Calu3 (cell line): ENCODE results near the gene SMYD4. TPM values are rescaled to one million over a fixed set of nuclear protein-coding genes. Genes with fewer than 3 reads are reported as not detected.

ENCODE experiments used
- BruUV-seq: library from RNA; stranded (reverse); fragments of 400-500 nt; replicated peaks from 2 replicates; lab custom pipeline; 2021; lab: Mats Ljungman, UMichigan
- CTCF ChIA-PET: fragments of 300-600 bp; sonication (Branson Sonifier 250); formaldehyde crosslinking; loops from one replicate; lab custom pipeline; 2022; ENCODE audit warnings: antibody characterized with exemption; lab: Charles Lee
- DNase-seq: peaks from one replicate; pipeline ENCODE4 v3.0.0; 2022
- H3K27ac Mint-ChIP-seq: one replicate; pipeline ENCODE4 v1.8.0; 2022; ENCODE audit warnings: mixed read lengths; ENCODE audit not compliant: unreplicated experiment
- H3K27me3 Mint-ChIP-seq: one replicate; pipeline ENCODE4 v1.8.0; 2022; ENCODE audit warnings: mixed read lengths; ENCODE audit not compliant: unreplicated experiment
- H3K36me3 Mint-ChIP-seq: one replicate; pipeline ENCODE4 v1.8.0; 2022; ENCODE audit warnings: mild to moderate bottlenecking, moderate library complexity, mixed read lengths; ENCODE audit not compliant: insufficient read depth, unreplicated experiment
- H3K4me1 Mint-ChIP-seq: one replicate; pipeline ENCODE4 v1.8.0; 2022; ENCODE audit warnings: mild to moderate bottlenecking, low read depth, mixed read lengths; ENCODE audit not compliant: unreplicated experiment
- H3K4me3 Mint-ChIP-seq: one replicate; pipeline ENCODE4 v1.8.0; 2022; ENCODE audit warnings: mild to moderate bottlenecking, low read depth, moderate library complexity, mixed read lengths; ENCODE audit not compliant: unreplicated experiment
- H3K9me3 Mint-ChIP-seq: one replicate; pipeline ENCODE4 v1.8.0; 2022; ENCODE audit warnings: low read depth, mixed read lengths; ENCODE audit not compliant: unreplicated experiment
- intact Hi-C: fragments of 100-400 bp; cut with micrococcal nuclease; formaldehyde crosslinking; loops from one replicate; pipeline ENCODE4 v1.10.0; 2022; ENCODE audit not compliant: unreplicated experiment
- total RNA-seq: library from RNA; stranded (reverse); gene quantifications from 2 replicates; pipeline ENCODE4 v1.2.3, GENCODE V29; 2022
- TF ChIP-seq, protein P1 (sequence below): fragments of 200-600 bp; IDR thresholded peaks from one replicate; pipeline ENCODE4 v1.8.0; 2022; ENCODE audit warnings: antibody characterized with exemption; ENCODE audit not compliant: unreplicated experiment

The SMYD4 gene
- total RNA-seq, 1 experiment from 2014 or later, result 20.7 TPM

GRCh38 chr17:1873418-1873817 is 43.7 kb upstream of the SMYD4 start:
- H3K4me1 Mint-ChIP-seq, result no peaks in the 10 kb centered on the region
- no peak overlapping the region for H3K27ac Mint-ChIP-seq
- TF ChIP-seq, protein P1, sequence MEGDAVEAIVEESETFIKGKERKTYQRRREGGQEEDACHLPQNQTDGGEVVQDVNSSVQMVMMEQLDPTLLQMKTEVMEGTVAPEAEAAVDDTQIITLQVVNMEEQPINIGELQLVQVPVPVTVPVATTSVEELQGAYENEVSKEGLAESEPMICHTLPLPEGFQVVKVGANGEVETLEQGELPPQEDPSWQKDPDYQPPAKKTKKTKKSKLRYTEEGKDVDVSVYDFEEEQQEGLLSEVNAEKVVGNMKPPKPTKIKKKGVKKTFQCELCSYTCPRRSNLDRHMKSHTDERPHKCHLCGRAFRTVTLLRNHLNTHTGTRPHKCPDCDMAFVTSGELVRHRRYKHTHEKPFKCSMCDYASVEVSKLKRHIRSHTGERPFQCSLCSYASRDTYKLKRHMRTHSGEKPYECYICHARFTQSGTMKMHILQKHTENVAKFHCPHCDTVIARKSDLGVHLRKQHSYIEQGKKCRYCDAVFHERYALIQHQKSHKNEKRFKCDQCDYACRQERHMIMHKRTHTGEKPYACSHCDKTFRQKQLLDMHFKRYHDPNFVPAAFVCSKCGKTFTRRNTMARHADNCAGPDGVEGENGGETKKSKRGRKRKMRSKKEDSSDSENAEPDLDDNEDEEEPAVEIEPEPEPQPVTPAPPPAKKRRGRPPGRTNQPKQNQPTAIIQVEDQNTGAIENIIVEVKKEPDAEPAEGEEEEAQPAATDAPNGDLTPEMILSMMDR, result no peak
- H3K27me3 Mint-ChIP-seq, result no peaks in the 10 kb centered on the region
- no peak for DNase-seq
- no peaks in the 10 kb centered on the region for H3K9me3 Mint-ChIP-seq
- CTCF ChIA-PET, result no interaction called here
- BruUV-seq, result no TSS peak
- no peak overlapping the region for H3K4me3 Mint-ChIP-seq
- intact Hi-C loops, result no loop called here
- peaks cover 6% of the 10 kb centered on the region for H3K36me3 Mint-ChIP-seq

GRCh38 chr17:1872976-1873375 is 43.3 kb upstream of the SMYD4 start:
- H3K4me3 Mint-ChIP-seq, result no peak overlapping the region
- DNase-seq, result no peak
- CTCF ChIA-PET, result no interaction called here
- BruUV-seq, result no TSS peak
- H3K36me3 Mint-ChIP-seq, result peaks cover 4% of the 10 kb centered on the region
- H3K4me1 Mint-ChIP-seq, result no peaks in the 10 kb centered on the region
- intact Hi-C loops, result no loop called here
- no peaks in the 10 kb centered on the region for H3K9me3 Mint-ChIP-seq
- TF ChIP-seq, protein P1, result no peak
- H3K27ac Mint-ChIP-seq, result no peak overlapping the region
- no peaks in the 10 kb centered on the region for H3K27me3 Mint-ChIP-seq

GRCh38 chr17:1872254-1872653 is 42.6 kb upstream of the SMYD4 start:
- H3K27ac Mint-ChIP-seq, result no peak overlapping the region
- H3K27me3 Mint-ChIP-seq, result no peaks in the 10 kb centered on the region
- no peak overlapping the region for H3K4me3 Mint-ChIP-seq

DNA sequence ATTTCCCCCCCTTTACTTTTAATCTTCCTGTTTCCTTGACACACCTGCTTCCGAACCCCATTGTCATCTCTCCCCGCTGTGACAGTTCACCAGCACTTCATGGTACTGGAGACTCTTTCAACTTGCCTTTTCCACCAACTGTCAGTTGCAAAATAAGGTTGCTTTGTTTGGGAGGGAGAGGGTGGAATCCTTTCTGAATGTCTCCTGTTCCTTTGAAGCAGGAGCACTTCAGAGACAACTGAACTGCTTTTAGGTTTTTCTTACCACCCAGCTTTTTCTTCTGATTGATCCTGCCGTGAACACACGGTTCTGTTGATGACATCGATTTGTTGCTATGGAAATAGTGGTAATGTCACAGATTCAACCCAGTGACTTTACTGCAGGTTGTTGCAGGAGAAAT is 42.1 kb upstream of the SMYD4 start:
- CTCF ChIA-PET, result no interaction called here

More at GRCh38 chr17:1872254-1872653, 42.6 kb upstream of the SMYD4 start:
- TF ChIP-seq, protein P1, result no peak
- no TSS peak for BruUV-seq
- no peaks in the 10 kb centered on the region for H3K4me1 Mint-ChIP-seq
- H3K9me3 Mint-ChIP-seq, result no peaks in the 10 kb centered on the region
- CTCF ChIA-PET, result no interaction called here
- H3K36me3 Mint-ChIP-seq, result peaks cover 8% of the 10 kb centered on the region
- intact Hi-C loops, result no loop called here
- DNase-seq, result no peak

More for the DNA sequence above, 42.1 kb upstream of the SMYD4 start:
- Mint-ChIP-seq H3K4me1 (no peaks in the 10 kb centered on the region), H3K9me3 (no peaks in the 10 kb centered on the region), H3K27me3 (no peaks in the 10 kb centered on the region), H3K36me3 (peaks cover 13% of the 10 kb centered on the region), H3K27ac (no peak overlapping the region), H3K4me3 (no peak overlapping the region)
- DNase-seq, result no peak
- BruUV-seq, result no TSS peak
- intact Hi-C loops, result no loop called here
- TF ChIP-seq, protein P1, result no peak
